ENCODE data around the gene GORASP2. TPM values are rescaled to one million over a fixed set of nuclear protein-coding genes. Genes with fewer than 3 reads are reported as not detected.

GORASP2 gene
- total RNA-seq, 2 experiments from 2014 or later = 87.3 to 95.7 TPM

GRCh38 chr2:170922634-170923494 lies 6.2 kb upstream of the GORASP2 start:
- peaks cover 7% of the 10 kb centered on the region for H3K36me3 Mint-ChIP-seq (ENCODE audit: low read depth)
- Histone ChIP-seq H3K36me3 (ENCODE audit: insufficient read depth, low read length) (no peaks in the 10 kb centered on the region), H3K9me3 (ENCODE audit: control insufficient read depth in 1 of 2, insufficient read depth in 1 of 2, low read length in 2 of 2) (peaks cover 3 to 19% of the 10 kb centered on the region in 2 experiments), H3K27me3 (ENCODE audit: control insufficient read depth in 1 of 2, insufficient read depth in 2 of 2, low read length in 2 of 2) (no peaks in the 10 kb centered on the region), H3K4me1 (ENCODE audit: insufficient read depth, low read length) (no peaks in the 10 kb centered on the region), H3K4me3 (ENCODE audit: low read length) (no peak overlapping the region), H3K27ac (ENCODE audit: low read depth in 1 of 2, low read length in 2 of 2) (no peak overlapping the region)
- H3K27ac Mint-ChIP-seq = no peak overlapping the region
- ChIA-PET CTCF (no interaction called here), POLR2A (no interaction called here)
- intact Hi-C loops (cut with DNase I, micrococcal nuclease) = loop anchor here in 1 of 2 experiments (10.0 kb wide), 2 partner anchors 1338 to 1632 kb away; partner anchors contain the start of genes PDK1 and PPIG
- no peak for DNase-seq
- no peak for TF ChIP-seq CTCF (IDR thresholded peaks at IDR 0.05)
- peaks cover under 1% of the 10 kb centered on the region for H3K4me1 Mint-ChIP-seq (ENCODE audit: low read depth)
- no peaks in the 10 kb centered on the region for H3K27me3 Mint-ChIP-seq
- ATAC-seq (ENCODE audit: poor library complexity) = no peak
- H3K4me3 Mint-ChIP-seq = no peak overlapping the region
- no peaks in the 10 kb centered on the region for H3K9me3 Mint-ChIP-seq

GRCh38 chr2:170923799-170924198 lies 5.3 kb upstream of the GORASP2 start:
- CTCF ChIA-PET = no interaction called here
- Mint-ChIP-seq H3K4me3 (no peak overlapping the region), H3K27ac (no peak overlapping the region), H3K9me3 (no peaks in the 10 kb centered on the region), H3K36me3 (ENCODE audit: low read depth) (peaks cover 6% of the 10 kb centered on the region), H3K4me1 (ENCODE audit: low read depth) (peaks cover 9% of the 10 kb centered on the region), H3K27me3 (no peaks in the 10 kb centered on the region)
- POLR2A ChIA-PET = no interaction called here
- ATAC-seq (ENCODE audit: poor library complexity) (no peak), DNase-seq (no peak)
- no peaks in the 10 kb centered on the region for H3K36me3 ChIP-seq (ENCODE audit: insufficient read depth, low read length)
- no peaks in the 10 kb centered on the region for H3K27me3 ChIP-seq (ENCODE audit: control insufficient read depth in 1 of 2, insufficient read depth in 2 of 2, low read length in 2 of 2)
- intact Hi-C loops (cut with DNase I, micrococcal nuclease) = loop anchor here in 1 of 2 experiments (10.0 kb wide), 2 partner anchors 1339 to 1631 kb away; partner anchors contain the start of genes PDK1 and PPIG
- H3K9me3 ChIP-seq (ENCODE audit: control insufficient read depth in 1 of 2, insufficient read depth in 1 of 2, low read length in 2 of 2) = peaks cover 0 to 19% of the 10 kb centered on the region in 2 experiments
- no peak for TF ChIP-seq CTCF (IDR thresholded peaks at IDR 0.05)
- H3K4me3 ChIP-seq (ENCODE audit: low read length) = no peak overlapping the region
- no peak overlapping the region for H3K27ac ChIP-seq (ENCODE audit: low read depth in 1 of 2, low read length in 2 of 2)
- peaks cover 8% of the 10 kb centered on the region for H3K4me1 ChIP-seq (ENCODE audit: insufficient read depth, low read length)

GRCh38 chr2:170924969-170925368 lies 4.1 kb upstream of the GORASP2 start:
- ATAC-seq (ENCODE audit: poor library complexity) = no peak
- H3K9me3 Mint-ChIP-seq = no peaks in the 10 kb centered on the region
- no peak overlapping the region for H3K4me3 Mint-ChIP-seq
- Histone ChIP-seq H3K36me3 (ENCODE audit: insufficient read depth, low read length) (no peaks in the 10 kb centered on the region), H3K4me3 (ENCODE audit: low read length) (no peak overlapping the region), H3K9me3 (ENCODE audit: control insufficient read depth in 1 of 2, insufficient read depth in 1 of 2, low read length in 2 of 2) (peaks cover 0 to 19% of the 10 kb centered on the region in 2 experiments), H3K4me1 (ENCODE audit: insufficient read depth, low read length) (peaks cover 8% of the 10 kb centered on the region), H3K27ac (ENCODE audit: low read depth in 1 of 2, low read length in 2 of 2) (no peak overlapping the region), H3K27me3 (ENCODE audit: control insufficient read depth in 1 of 2, insufficient read depth in 2 of 2, low read length in 2 of 2) (no peaks in the 10 kb centered on the region)
- ChIA-PET POLR2A (no interaction called here), CTCF (no interaction called here)
- H3K36me3 Mint-ChIP-seq (ENCODE audit: low read depth) = peaks cover 14% of the 10 kb centered on the region
- intact Hi-C loops (cut with DNase I, micrococcal nuclease) = loop anchor here in 1 of 2 experiments (5.0 to 10.0 kb wide), 3 partner anchors 757 to 1630 kb away; partner anchors contain the start of genes PDK1 and PPIG
- no peaks in the 10 kb centered on the region for H3K27me3 Mint-ChIP-seq
- peaks cover 13% of the 10 kb centered on the region for H3K4me1 Mint-ChIP-seq (ENCODE audit: low read depth)
- H3K27ac Mint-ChIP-seq = no peak overlapping the region
- no peak for TF ChIP-seq CTCF (IDR thresholded peaks at IDR 0.05)
- DNase-seq = no peak

Data from CD4-positive, alpha-beta T cell (primary cell).